ENCODE results near the gene AIDA.
"Not testable (repeated sequence)": the region's sequence is repeated elsewhere in the genome, so short reads cannot be mapped to it uniquely, and the experiment has no call there.

AIDA gene

GRCh38 chr1:222694927-222695326 is 17.4 kb downstream of the AIDA start:
- peaks cover 7% of the 10 kb centered on the region for H3K4me1 Mint-ChIP-seq (ENCODE audit: low read depth)
- H3K27me3 Mint-ChIP-seq (ENCODE audit: low read depth) = no peaks in the 10 kb centered on the region
- no peak overlapping the region for H3K27ac Mint-ChIP-seq
- peaks cover 16% of the 10 kb centered on the region for H3K36me3 Mint-ChIP-seq (ENCODE audit: low read depth)
- no peaks in the 10 kb centered on the region for H3K9me3 Mint-ChIP-seq
- no peak overlapping the region for H3K4me3 Mint-ChIP-seq

DNA sequence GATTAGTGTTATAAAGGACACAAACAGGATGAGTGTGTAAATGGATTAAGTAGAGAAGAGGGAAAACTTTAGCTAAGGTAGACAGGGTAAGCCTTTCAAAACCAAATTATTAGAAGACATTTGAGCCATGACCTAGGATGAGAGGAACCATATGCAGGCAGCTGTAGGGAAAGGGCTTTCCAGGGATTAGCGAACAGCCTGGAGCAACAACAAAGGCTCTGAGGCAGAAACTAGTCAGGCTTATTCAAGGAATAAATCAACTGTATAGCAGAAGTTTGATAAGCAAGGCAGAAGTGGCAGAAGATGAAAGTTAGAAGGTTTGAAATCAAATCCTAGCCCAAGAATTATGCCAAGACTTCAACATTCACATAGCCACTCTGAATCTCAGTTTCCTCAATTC is 21.3 kb downstream of the AIDA start:
- Mint-ChIP-seq H3K4me1 (ENCODE audit: low read depth) (peaks cover 6% of the 10 kb centered on the region), H3K27ac (no peak overlapping the region)

DNA sequence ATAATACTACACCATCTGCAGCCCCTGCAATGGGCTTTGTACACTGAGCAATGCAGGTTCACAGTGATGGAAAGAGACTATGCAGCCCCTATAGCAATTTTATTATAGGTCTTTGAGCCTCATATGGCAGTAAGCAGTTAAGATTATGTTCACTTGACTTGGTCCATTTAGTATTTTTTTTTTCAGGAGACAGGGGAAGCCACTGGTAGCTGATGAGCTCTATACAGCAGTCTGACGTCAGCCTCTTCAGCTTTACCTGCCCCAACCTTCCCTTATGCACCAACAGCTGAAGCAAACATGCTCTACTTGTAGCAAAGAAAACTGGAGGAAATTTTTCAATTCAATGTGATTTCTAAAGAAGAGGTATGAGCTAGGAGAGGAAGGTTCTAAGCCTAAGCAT is 32.2 kb downstream of the AIDA start:
- Mint-ChIP-seq H3K27ac (no peak overlapping the region), H3K4me1 (ENCODE audit: low read depth) (no peaks in the 10 kb centered on the region), H3K4me3 (no peak overlapping the region), H3K9me3 (no peaks in the 10 kb centered on the region), H3K36me3 (ENCODE audit: low read depth) (peaks cover 20% of the 10 kb centered on the region), H3K27me3 (ENCODE audit: low read depth) (no peaks in the 10 kb centered on the region)

More for the DNA sequence above, 21.3 kb downstream of the AIDA start:
- H3K9me3 Mint-ChIP-seq = no peaks in the 10 kb centered on the region
- no peaks in the 10 kb centered on the region for H3K27me3 Mint-ChIP-seq (ENCODE audit: low read depth)
- H3K4me3 Mint-ChIP-seq = no peak overlapping the region
- peaks cover 15% of the 10 kb centered on the region for H3K36me3 Mint-ChIP-seq (ENCODE audit: low read depth)

DNA sequence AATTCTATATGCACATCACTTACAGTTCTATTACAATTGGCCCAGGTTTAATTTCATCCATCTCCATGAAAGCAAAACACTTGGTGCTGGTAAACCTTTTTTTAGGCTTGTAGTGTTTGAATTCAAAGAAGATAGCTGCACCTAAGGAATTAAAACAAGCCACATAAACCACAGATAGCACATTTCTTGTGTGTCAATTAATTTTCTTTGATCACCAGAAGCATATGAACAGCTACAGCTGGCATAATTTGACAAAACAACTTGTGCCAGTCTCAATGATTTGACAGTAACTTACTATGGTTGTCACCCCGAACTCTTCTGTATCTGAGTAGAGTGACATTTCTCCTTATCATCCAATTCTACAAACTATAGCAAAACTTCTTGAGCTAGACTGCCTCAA is 42.2 kb downstream of the AIDA start:
- H3K4me1 Mint-ChIP-seq (ENCODE audit: low read depth) = peaks cover 12% of the 10 kb centered on the region
- H3K27ac Mint-ChIP-seq = no peak overlapping the region
- H3K9me3 Mint-ChIP-seq = no peaks in the 10 kb centered on the region
- no peaks in the 10 kb centered on the region for H3K27me3 Mint-ChIP-seq (ENCODE audit: low read depth)
- no peak overlapping the region for H3K4me3 Mint-ChIP-seq
- peaks cover 38% of the 10 kb centered on the region for H3K36me3 Mint-ChIP-seq (ENCODE audit: low read depth)

DNA sequence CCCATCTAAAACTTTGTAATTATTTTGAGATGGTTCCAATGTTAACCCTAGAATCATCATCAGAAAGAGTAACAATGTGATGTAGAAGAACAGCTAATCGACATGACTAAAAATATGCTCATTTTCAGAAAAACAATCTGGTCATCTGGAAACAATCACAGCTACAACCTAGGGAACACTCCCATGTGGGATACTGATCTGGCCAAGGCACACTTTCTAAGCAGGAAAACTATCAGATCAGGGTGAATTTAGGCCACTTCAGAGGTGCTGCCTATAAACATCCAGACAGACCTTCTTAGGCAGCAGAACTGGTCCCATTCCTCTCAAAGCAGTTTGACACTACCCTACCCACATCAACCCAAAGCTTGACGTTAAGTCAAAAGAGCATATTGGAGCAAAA is 43.2 kb downstream of the AIDA start:
- not testable (repeated sequence) for H3K27ac Mint-ChIP-seq; H3K27me3 Mint-ChIP-seq (ENCODE audit: low read depth); H3K9me3 Mint-ChIP-seq; H3K4me3 Mint-ChIP-seq
- peaks cover 12% of the 10 kb centered on the region for H3K4me1 Mint-ChIP-seq (ENCODE audit: low read depth)
- peaks cover 42% of the 10 kb centered on the region for H3K36me3 Mint-ChIP-seq (ENCODE audit: low read depth)

DNA sequence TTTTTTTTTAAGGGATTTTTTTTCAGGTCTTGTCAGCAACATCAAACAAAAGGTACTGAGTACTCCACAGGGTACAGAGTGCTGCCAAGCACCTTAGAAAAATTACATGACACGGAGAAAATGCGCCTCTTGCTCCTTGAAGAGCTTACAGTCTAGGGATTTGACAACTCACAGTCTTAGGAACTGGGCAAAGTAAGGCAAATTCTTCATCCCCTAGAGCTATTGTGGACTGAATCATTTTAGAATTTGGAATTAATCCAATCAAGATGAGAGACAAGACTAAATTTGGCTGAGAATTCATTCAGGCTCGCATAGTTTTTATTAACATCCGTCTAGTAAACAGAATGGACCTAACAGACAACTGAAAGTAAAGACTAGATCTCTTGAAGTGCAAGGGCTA is 44.1 kb downstream of the AIDA start:
- H3K9me3 Mint-ChIP-seq; H3K27ac Mint-ChIP-seq; H3K4me3 Mint-ChIP-seq; H3K27me3 Mint-ChIP-seq (ENCODE audit: low read depth): not testable (repeated sequence)
- Mint-ChIP-seq H3K4me1 (ENCODE audit: low read depth) (peaks cover 10% of the 10 kb centered on the region), H3K36me3 (ENCODE audit: low read depth) (peaks cover 41% of the 10 kb centered on the region)

DNA sequence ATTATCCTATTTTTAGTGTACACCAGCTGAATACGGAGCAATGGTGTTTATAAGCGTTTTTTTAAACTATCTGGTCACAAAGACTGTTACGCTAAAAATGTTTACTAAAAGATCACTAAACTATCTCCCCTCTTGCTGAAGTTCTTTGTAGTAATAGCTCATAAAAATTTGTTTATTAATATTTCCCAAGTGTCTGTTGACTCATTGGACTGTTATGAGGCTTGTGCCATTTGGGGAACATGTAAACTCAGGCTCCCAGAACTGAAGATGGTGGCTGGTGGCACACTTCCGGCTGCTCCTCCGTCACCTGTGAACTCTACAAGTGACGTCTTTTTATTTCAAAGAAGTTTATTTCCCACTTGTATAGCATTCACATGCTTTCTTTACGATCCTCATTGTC is 46.3 kb downstream of the AIDA start:
- Mint-ChIP-seq H3K27ac (no peak overlapping the region), H3K36me3 (ENCODE audit: low read depth) (peaks cover 44% of the 10 kb centered on the region), H3K27me3 (ENCODE audit: low read depth) (no peaks in the 10 kb centered on the region), H3K9me3 (no peaks in the 10 kb centered on the region), H3K4me1 (ENCODE audit: low read depth) (peaks cover 12% of the 10 kb centered on the region), H3K4me3 (no peak overlapping the region)

DNA sequence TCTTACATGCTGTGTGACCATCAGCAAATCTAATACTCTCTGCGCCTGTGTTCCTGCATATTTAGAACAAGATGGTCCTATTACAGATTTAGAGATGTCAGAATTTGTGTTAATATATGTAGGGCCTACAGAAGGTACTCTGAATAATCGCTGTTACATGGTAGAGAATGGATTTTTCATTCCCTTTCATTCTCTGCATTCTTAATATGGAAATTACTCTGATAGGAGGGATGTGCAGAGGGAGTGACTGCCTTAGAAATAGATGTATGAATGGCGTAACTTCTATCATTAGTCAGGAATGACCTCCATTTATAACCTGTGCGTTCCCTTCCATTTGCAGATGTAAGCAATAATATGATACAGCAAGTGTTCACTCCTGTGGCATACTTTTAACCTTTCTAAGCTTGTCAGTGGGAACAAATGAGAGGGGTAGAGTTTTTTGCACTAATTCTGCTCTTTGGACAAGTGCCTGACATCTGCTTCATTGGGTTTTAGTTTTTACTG is 48.8 kb downstream of the AIDA start:
- H3K4me3 Mint-ChIP-seq = no peak overlapping the region
- peaks cover 9% of the 10 kb centered on the region for H3K4me1 Mint-ChIP-seq (ENCODE audit: low read depth)
- H3K9me3 Mint-ChIP-seq = no peaks in the 10 kb centered on the region
- no peak overlapping the region for H3K27ac Mint-ChIP-seq
- peaks cover 55% of the 10 kb centered on the region for H3K36me3 Mint-ChIP-seq (ENCODE audit: low read depth)
- no peaks in the 10 kb centered on the region for H3K27me3 Mint-ChIP-seq (ENCODE audit: low read depth)

- Mint-ChIP-seq H3K27me3 (ENCODE audit: low read depth) (no peaks in the 10 kb centered on the region), H3K4me3 (no peak overlapping the region), H3K9me3 (no peaks in the 10 kb centered on the region), H3K27ac (no peak overlapping the region), H3K36me3 (ENCODE audit: low read depth) (peaks cover 76% of the 10 kb centered on the region), H3K4me1 (ENCODE audit: low read depth) (peaks cover 45% of the 10 kb centered on the region)
These were observed 54.4 kb downstream of the AIDA start for GRCh38 chr1:222657899-222658298.

GRCh38 chr1:222656391-222657155 is 55.7 kb downstream of the AIDA start:
- Mint-ChIP-seq H3K27ac (peak overlapping the region; percentile 29), H3K4me3 (peak overlapping the region; percentile 8), H3K9me3 (no peaks in the 10 kb centered on the region), H3K36me3 (ENCODE audit: low read depth) (peaks cover 76% of the 10 kb centered on the region), H3K4me1 (ENCODE audit: low read depth) (peaks cover 50% of the 10 kb centered on the region), H3K27me3 (ENCODE audit: low read depth) (no peaks in the 10 kb centered on the region)

GRCh38 chr1:222654849-222655248 is 57.4 kb downstream of the AIDA start:
- Mint-ChIP-seq H3K27ac (peak overlapping the region; percentile 93), H3K9me3 (no peaks in the 10 kb centered on the region), H3K4me1 (ENCODE audit: low read depth) (peaks cover 48% of the 10 kb centered on the region), H3K27me3 (ENCODE audit: low read depth) (no peaks in the 10 kb centered on the region), H3K36me3 (ENCODE audit: low read depth) (peaks cover 78% of the 10 kb centered on the region), H3K4me3 (peak overlapping the region; percentile 67)

- peak overlapping the region; percentile 41 for H3K4me3 Mint-ChIP-seq
- peak overlapping the region; percentile 81 for H3K27ac Mint-ChIP-seq
- H3K4me1 Mint-ChIP-seq (ENCODE audit: low read depth) = peaks cover 49% of the 10 kb centered on the region
- no peaks in the 10 kb centered on the region for H3K27me3 Mint-ChIP-seq (ENCODE audit: low read depth)
- H3K36me3 Mint-ChIP-seq (ENCODE audit: low read depth) = peaks cover 73% of the 10 kb centered on the region
- no peaks in the 10 kb centered on the region for H3K9me3 Mint-ChIP-seq
These were observed 59.0 kb downstream of the AIDA start for GRCh38 chr1:222653178-222653827.

DNA sequence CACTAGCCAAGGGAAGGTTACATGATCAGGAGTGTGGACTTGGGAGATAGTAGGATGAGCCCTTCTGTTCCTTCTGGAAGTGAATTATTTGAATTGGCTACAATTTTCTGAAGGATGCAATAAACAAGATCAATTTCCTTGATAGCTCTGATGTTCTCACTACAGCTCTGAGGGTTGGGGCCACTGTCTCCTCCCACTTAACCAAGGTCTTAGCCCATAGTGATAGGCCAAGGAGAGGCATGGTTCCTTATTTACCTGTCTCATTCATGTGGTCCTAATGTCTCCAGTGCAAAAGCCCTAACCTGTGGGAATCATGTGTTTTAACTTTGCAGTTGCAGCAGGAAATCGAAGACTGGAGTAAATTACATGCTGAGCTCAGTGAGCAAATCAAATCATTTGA is 59.6 kb downstream of the AIDA start:
- Mint-ChIP-seq H3K4me1 (ENCODE audit: low read depth) (peaks cover 49% of the 10 kb centered on the region), H3K4me3 (peak overlapping the region; percentile 39), H3K9me3 (no peaks in the 10 kb centered on the region), H3K27ac (peak overlapping the region; percentile 81), H3K36me3 (ENCODE audit: low read depth) (peaks cover 72% of the 10 kb centered on the region), H3K27me3 (ENCODE audit: low read depth) (no peaks in the 10 kb centered on the region)

DNA sequence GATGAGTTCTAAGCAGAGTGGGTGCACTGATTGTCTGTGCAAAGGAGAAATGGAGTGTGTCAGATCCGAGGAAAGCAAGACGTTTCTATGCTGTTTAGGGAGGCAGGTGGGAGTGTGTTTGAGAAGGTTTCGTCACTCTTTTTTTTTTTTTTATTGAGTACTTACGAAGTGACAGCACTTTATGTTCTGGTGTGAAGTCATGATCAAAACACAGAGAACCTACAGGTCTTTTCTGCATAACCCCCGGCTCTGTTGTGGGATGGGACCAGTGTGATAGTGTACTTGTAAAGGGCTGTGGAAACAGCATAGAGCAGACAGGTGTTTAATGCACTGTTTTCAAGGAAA is 67.7 kb downstream of the AIDA start:
- no peaks in the 10 kb centered on the region for H3K27me3 Mint-ChIP-seq (ENCODE audit: low read depth)
- H3K27ac Mint-ChIP-seq = peak overlapping the region; percentile 95
- H3K36me3 Mint-ChIP-seq (ENCODE audit: low read depth) = peaks cover 24% of the 10 kb centered on the region
- no peaks in the 10 kb centered on the region for H3K9me3 Mint-ChIP-seq
- H3K4me3 Mint-ChIP-seq = peak overlapping the region; percentile 96
- H3K4me1 Mint-ChIP-seq (ENCODE audit: low read depth) = peaks cover 20% of the 10 kb centered on the region

DNA sequence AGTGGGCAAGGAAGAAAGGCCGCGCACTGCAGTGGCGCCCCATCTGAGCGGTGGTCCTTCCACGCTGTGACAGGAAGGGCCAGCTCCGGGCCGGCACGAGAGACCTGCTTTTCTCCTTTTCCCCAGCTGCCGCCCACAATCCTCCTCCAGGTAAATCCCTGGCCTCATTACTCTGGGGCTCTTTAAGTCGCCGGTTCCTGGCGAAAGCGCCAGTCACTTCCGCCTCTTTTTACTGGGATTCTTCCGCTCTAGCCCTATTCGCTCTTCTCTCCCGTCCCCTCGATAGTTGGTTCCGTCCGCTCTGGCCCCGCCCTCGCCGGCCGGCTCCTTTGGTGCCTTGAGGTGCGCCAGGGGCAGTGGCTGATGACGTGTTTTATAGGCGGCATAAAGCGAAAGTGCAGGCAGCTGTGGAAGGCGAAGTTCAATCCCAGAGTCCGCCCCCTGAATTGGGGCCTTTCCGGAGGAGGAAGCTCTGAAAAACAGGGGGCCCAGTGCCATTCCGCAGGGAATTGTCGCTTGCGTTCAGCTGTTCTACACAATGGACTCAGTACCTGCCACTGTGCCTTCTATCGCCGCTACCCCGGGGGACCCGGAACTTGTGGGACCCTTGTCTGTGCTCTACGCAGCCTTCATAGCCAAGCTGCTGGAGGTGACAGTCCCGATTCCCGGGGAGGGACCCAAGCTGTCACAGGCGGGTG is 68.2 kb downstream of the AIDA start:
- no peaks in the 10 kb centered on the region for H3K9me3 Mint-ChIP-seq
- H3K36me3 Mint-ChIP-seq (ENCODE audit: low read depth) = peaks cover 24% of the 10 kb centered on the region
- H3K27me3 Mint-ChIP-seq (ENCODE audit: low read depth) = no peaks in the 10 kb centered on the region
- H3K4me3 Mint-ChIP-seq = peak overlapping the region; percentile 96
- peaks cover 20% of the 10 kb centered on the region for H3K4me1 Mint-ChIP-seq (ENCODE audit: low read depth)
- H3K27ac Mint-ChIP-seq = peak overlapping the region; percentile 95
